Stimulated activated CD4-positive, alpha-beta T cell treated with anti-CD3 and anti-CD28 coated beads, TNF-alpha, amount 100 ng/mL, for 4 hours (primary cell): ENCODE results near the gene FBXW12.
"Not testable (repeated sequence)": the region's sequence is repeated elsewhere in the genome, so short reads cannot be mapped to it uniquely, and the experiment has no call there.

Experiments
- DNase-seq, 3 experiments: peaks; one replicate each; pipeline ENCODE4 v3.0.0-alpha.2; 2020; ENCODE audit warnings: low read depth in 3 of 3

Gene FBXW12

DNA sequence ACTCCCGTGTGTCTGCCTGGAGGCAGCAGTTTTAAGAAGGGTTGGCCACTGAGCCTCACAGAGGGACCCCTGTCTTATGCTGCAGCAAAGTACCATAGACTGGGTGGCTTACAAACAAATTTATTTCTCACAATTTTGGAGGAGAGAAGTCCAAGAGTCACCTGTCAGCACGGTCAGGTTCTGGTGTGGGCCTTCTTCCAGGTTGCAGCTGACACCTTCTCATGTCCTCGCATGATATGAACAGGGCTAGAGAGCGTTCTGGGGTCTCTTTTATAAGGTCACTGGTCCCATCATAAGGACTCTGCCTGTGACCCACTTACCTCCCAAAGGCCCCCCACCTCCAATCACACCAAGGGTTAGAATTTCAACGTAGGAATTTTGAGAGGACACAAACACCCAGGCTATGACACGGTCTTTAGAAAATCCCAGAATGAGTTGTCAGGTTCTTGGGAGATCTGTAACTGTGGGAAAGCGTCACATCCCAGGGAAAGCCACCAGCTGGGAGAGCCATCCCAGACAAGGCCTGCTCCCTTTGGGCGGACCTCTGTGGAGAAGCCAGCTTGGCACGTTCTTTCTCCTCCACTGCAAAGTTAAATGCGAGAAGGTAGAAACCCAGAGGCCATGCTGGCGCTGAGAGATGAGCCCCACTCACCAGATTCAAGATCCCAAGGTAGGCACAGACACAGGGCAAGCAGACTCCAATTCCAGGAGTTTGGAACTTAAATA lies at the start of gene FBXW12:
Gene FBXW12 (plus strand): TSS at position 569 of the 726 bp plus-strand sequence. CDS start 549 bp downstream, outside the sequence.
- no peak for DNase-seq

- not testable (repeated sequence) for DNase-seq
Measured at GRCh38 chr3:48331706-48332435, 40.1 kb upstream of the FBXW12 start.

DNA sequence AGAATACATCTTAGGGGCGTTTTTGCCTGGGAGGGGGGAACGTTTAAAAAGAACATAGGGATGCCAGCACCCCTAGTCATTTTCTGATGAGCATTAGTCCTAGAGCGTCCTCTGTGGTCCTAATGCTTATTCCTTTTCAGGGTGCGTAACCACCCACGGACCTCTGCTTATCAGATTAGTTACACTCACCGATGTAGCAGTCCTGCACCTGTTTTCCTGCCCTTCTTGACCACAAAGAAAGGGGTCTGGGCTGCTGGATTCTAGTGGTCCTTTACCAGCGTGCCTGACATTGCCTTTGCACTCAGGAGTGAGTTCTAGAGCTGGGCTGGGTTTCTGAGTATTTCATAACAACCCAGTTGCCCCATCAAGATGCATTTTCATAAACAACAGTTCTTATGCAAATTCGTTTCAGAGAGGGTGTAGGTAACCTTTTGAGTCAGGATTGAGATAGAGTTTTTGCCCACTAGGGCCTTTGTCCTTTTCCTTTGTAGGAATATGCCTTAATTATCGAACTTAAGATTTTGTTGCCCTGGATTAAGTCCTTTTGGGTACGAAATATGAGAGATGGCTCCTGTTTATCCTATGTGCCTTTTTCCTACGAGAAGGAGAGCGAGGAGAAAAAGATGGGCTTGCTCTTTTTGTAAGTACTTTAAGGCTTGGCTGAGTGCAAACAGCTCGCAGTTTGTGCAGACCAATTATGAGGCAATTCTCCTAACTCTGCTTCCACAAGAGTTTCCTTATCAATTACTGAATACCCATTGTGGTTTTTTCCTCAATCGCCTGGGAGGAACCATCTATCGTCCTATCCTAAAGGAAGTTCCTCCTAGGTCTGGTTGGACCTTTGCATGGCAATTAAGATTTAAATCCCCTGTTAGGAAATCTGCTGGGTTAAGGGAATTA lies 38.4 kb upstream of the FBXW12 start, which contains the start of gene SPINK8:
Gene SPINK8 (minus strand): TSS at position 316 of the 900 bp plus-strand sequence. CDS start 5,320 bp downstream, outside the sequence.
- DNase-seq: not testable (repeated sequence)

GRCh38 chr3:48334605-48335004 lies 37.4 kb upstream of the FBXW12 start:
- no peak for DNase-seq

DNA sequence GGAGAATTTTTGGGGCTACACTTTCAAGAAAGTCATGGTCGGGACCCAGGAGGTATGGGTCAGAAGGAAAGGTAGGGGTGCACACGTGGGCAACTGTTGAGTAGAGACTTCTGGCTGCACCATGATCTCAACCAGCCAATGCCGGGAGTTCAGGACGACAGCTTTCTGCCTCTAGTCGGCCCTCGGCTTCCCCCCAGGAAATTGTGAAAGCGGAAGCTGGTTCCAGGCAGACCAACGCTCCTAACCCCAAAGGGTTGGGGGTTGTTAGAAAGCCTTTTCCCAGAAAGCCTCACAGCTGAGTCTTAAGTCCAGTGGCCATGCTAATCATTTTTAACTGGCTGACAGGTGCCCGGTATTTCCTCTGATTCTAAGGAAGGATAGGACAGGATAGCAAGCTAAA lies 36.7 kb upstream of the FBXW12 start:
- DNase-seq: not testable (repeated sequence)

GRCh38 chr3:48337536-48337935 lies 34.5 kb upstream of the FBXW12 start:
- not testable (repeated sequence) for DNase-seq

- no peak for DNase-seq
Measured at GRCh38 chr3:48338635-48339034, 33.4 kb upstream of the FBXW12 start.

GRCh38 chr3:48343432-48343831 lies 28.6 kb upstream of the FBXW12 start:
- no peak for DNase-seq

DNA sequence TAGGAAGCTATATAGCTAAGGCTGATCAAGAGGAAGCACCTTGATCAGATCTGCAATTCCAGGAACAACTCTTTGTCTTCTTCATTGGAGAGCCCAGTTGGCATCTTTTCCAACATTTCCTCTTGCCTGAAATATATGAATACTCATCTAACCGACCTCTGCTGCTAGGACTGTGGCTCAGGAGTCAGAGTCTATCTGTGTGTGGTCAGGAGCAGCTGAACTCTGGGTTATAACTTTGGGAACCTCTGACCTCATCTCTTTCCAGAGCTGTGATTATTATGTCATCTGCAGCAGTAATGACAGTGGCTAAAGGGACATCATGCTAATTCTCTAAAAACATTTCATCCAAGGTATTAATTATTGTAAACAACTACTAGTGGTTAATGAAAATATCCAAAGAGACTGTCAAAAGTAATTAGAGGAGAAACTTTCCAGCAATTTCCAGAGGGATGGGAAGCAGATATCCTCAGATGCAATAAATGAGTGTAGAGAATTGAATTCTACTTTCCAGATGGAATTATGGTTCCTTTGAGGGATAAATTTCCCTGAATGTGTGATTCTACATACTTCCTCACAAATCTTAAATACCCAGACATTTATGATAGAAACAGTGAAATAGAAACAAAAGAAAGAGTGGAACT lies 27.0 kb upstream of the FBXW12 start:
- DNase-seq: no peak

- DNase-seq: no peak
Measured at GRCh38 chr3:48345946-48346572, 26.0 kb upstream of the FBXW12 start.

DNA sequence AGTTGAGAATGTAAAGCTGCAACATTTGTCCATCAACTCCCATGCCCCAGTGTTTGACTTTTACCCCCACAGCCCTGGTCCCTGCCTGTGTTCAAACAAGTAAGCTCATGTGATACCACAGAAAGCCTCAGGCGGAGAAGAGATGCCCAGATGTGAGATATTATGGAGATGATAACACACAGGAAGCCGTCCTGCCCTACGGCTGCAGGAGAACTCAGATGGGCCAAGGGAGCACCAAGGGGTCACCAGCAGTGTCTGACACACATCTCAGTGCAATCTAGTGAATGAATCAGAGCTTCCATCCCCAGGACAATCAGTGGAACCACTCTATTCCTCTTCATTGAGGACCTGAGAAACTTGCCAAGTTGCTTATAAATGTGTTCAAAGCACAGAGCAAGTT lies 24.5 kb upstream of the FBXW12 start:
- no peak for DNase-seq

- DNase-seq: no peak
Measured at GRCh38 chr3:48352546-48352945, 19.5 kb upstream of the FBXW12 start.

GRCh38 chr3:48353987-48354386 lies 18.0 kb upstream of the FBXW12 start:
- no peak for DNase-seq

DNA sequence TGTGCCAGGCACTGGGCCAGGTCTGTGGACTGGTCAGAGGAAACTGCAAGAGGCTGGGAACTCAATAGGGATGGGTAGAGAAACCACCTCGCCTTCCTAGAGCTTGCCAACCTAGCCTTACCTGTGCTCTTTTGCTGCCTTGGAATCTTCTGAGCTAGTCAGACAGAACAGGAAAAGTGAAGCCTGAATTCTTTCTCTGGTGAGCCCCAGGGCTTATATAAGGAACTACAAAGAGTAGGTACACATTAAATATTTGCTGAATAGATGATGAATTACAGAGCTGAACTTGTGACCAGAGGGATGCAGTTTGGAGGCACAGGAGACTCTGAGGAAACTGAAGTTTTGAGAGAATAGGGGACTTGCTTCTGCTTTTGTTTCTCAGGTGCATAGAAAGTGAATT lies 15.6 kb upstream of the FBXW12 start:
- DNase-seq: no peak

DNA sequence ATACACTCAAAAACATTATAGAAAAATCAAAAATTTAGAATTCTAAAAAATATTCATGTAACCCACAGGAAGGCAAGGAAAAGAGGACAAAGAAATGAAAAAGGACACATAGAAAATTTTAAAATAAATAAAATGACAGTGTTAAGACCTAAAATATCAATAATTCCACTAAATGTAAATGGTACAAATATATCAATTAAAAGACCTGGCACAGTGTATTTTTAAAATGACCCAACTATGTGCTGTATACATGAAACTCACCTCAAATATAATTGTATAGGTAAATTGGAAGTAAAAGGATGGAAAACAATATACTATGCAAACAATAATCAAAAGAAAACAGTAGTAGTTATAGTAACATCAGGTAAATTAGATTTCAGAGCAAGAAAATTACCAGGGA lies 10.1 kb upstream of the FBXW12 start:
- DNase-seq: no peak

- DNase-seq: no peak
Measured at GRCh38 chr3:48364840-48365239, 7.2 kb upstream of the FBXW12 start.

- no peak for DNase-seq
Measured at GRCh38 chr3:48367201-48367600, 4.8 kb upstream of the FBXW12 start.

DNA sequence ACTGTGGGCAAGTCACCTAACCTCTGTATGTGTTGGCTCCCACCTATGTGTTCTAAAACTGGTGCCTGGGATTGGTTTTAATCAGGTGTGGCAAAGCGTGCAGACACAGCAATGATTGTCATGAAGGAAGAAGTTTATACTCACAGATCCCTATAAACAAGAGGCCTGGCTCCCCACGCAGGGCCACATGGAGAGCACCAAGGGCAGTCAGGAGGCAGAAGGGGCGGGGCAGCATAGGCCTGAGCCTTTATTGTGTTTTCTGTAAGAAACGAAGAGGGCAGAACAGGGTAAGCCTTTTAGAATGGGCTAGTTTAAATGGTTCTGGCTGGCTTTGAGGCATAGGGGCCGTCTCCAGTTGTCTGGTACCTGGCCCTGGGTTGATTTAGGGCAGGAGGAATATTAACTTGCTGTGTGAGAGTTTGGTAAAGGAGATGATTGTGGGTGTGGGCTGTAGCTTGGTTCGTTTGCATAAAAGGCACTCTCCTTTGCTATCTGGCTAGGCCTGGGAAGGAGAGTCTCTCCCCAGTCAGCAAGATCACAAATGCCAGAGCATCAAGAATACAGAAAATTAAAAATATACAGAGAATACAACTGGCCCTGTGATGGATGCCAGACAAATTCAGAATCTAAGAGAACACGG lies 2.2 kb upstream of the FBXW12 start:
- no peak for DNase-seq

DNA sequence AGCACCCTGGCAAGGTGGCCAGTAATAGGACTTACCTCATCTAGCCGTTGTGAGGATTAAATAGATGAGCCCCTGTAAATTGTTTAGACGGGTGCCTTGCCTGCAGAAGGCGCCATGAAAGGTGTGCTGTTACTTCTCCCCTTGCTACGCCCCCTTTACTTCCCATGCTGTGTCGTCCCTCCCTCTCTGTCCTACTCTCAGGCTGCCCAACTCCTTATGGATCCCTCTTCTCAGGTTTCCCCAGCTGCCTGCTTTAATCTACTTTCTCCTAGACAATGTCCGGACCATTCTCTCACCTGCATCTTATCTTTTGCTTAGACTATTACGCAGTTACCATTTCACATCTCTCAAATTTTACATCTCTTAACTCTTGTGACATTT lies 1.7 kb upstream of the FBXW12 start:
- DNase-seq: no peak

GRCh38 chr3:48372377-48372770 lies 355 bp downstream of the FBXW12 start:
- DNase-seq: no peak
